PC-3 (cell line): ENCODE results near the gene GLB1L2. TPM values are rescaled to one million over a fixed set of nuclear protein-coding genes. Genes with fewer than 3 reads are reported as not detected.

ENCODE experiments used
- ATAC-seq: fragments of 200-7000 bp; cut with Tn5 transposase; 2 replicates; pipeline ENCODE4 v1.9.1; 2020; ENCODE audit warnings: mild to moderate bottlenecking, moderate library complexity
- BruUV-seq: library from RNA; stranded (reverse); fragments of 400-500 nt; replicated peaks from 2 replicates; lab custom pipeline; 2021; lab: Mats Ljungman, UMichigan
- CTCF ChIA-PET: fragments of 300-600 bp; sonication (Branson Sonifier 250); formaldehyde crosslinking; loops from one replicate; lab custom pipeline; 2022; ENCODE audit warnings: antibody characterized with exemption; lab: Charles Lee
- POLR2A ChIA-PET: fragments of 300-600 bp; sonication (Branson Sonifier 250); formaldehyde crosslinking; loops from one replicate; lab custom pipeline; 2022; ENCODE audit warnings: antibody characterized with exemption; ENCODE audit not compliant: unreplicated experiment; lab: Charles Lee
- DNase-seq: peaks from one replicate; pipeline ENCODE4 v3.0.0-alpha.2; 2015
- H2AFZ ChIP-seq: fragments of 300-600 bp; sonication (generic); 2 replicates; pipeline ENCODE4 v1.6.0; 2016; ENCODE audit warnings: antibody characterized with exemption, low read length
- H3F3A ChIP-seq: fragments of 300-600 bp; sonication (generic); one replicate; pipeline ENCODE4 v1.6.0; 2017; ENCODE audit warnings: antibody characterized with exemption, low read length, control low read depth, mild to moderate bottlenecking; ENCODE audit not compliant: unreplicated experiment
- H3K27ac ChIP-seq: fragments of 300-600 bp; sonication (generic); 2 replicates; pipeline ENCODE4 v1.5.1; 2016; ENCODE audit warnings: mild to moderate bottlenecking, low read length
- H3K27me3 ChIP-seq: fragments of 300-600 bp; sonication (generic); 2 replicates; pipeline ENCODE4 v1.6.1; 2016; ENCODE audit warnings: low read length, mixed read lengths
- H3K36me3 ChIP-seq: fragments of 300-600 bp; sonication (generic); 2 replicates; pipeline ENCODE4 v1.6.1; 2016; ENCODE audit warnings: low read depth, mixed run types, low read length, mixed read lengths
- H3K4me1 ChIP-seq: fragments of 300-600 bp; sonication (generic); 2 replicates; pipeline ENCODE4 v1.5.1; 2016; ENCODE audit warnings: low read length; ENCODE audit not compliant: insufficient read depth
- H3K4me2 ChIP-seq: fragments of 300-600 bp; sonication (generic); 2 replicates; pipeline ENCODE4 v1.6.0; 2016; ENCODE audit warnings: low read length
- H3K4me3 ChIP-seq: fragments of 300-600 bp; sonication (generic); 2 replicates; pipeline ENCODE4 v1.5.1; 2016; ENCODE audit warnings: mild to moderate bottlenecking, low read length, mixed read lengths
- H3K79me2 ChIP-seq: fragments of 300-600 bp; sonication (generic); 2 replicates; pipeline ENCODE4 v1.6.1; 2017; ENCODE audit warnings: low read length, mixed read lengths
- H3K9ac ChIP-seq: fragments of 300-600 bp; sonication (generic); 2 replicates; pipeline ENCODE4 v1.6.0; 2016; ENCODE audit warnings: mild to moderate bottlenecking, low read length
- H3K9me2 ChIP-seq: fragments of 300-600 bp; sonication (generic); replicated peaks from 2 replicates; pipeline ENCODE4 v1.6.1; 2016; ENCODE audit warnings: mixed run types, low read length, mixed read lengths
- H3K9me3 ChIP-seq: fragments of 300-600 bp; sonication (generic); 2 replicates; pipeline ENCODE4 v1.6.1; 2016; ENCODE audit warnings: low read length, mixed read lengths
- H4K20me1 ChIP-seq: fragments of 300-600 bp; sonication (generic); 2 replicates; pipeline ENCODE4 v1.6.1; 2016; ENCODE audit warnings: low read length, mixed read lengths
- CTCF ChIP-seq: fragments of 300-600 bp; sonication (generic); conservative IDR thresholded peaks from 2 replicates; pipeline ENCODE4 v1.5.1; 2017; ENCODE audit warnings: antibody characterized with exemption, low read depth, mild to moderate bottlenecking, low read length
- EZH2 ChIP-seq: fragments of 300-600 bp; sonication (generic); IDR thresholded peaks from one replicate; pipeline ENCODE4 v1.6.1; 2017; ENCODE audit warnings: antibody characterized with exemption, mild to moderate bottlenecking, low read length; ENCODE audit not compliant: unreplicated experiment
- EZH2phosphoT487 ChIP-seq: fragments of 300-600 bp; sonication (generic); IDR thresholded peaks from 2 replicates; pipeline ENCODE4 v1.6.1; 2018; ENCODE audit warnings: mild to moderate bottlenecking, antibody characterized with exemption, low read length, borderline replicate concordance
- intact Hi-C: fragments of 100-400 bp; cut with micrococcal nuclease; formaldehyde crosslinking; loops from 2 replicates; pipeline ENCODE4 v1.9.0; 2023
- total RNA-seq: library from RNA; depleted of rRNA; stranded (reverse); fragments of >200 nt; gene quantifications from 2 replicates; pipeline ENCODE4 v1.2.3, GENCODE V29; 2014

GLB1L2 gene
- total RNA-seq, 1 experiment from 2014 or later, result 0.62 TPM

DNA sequence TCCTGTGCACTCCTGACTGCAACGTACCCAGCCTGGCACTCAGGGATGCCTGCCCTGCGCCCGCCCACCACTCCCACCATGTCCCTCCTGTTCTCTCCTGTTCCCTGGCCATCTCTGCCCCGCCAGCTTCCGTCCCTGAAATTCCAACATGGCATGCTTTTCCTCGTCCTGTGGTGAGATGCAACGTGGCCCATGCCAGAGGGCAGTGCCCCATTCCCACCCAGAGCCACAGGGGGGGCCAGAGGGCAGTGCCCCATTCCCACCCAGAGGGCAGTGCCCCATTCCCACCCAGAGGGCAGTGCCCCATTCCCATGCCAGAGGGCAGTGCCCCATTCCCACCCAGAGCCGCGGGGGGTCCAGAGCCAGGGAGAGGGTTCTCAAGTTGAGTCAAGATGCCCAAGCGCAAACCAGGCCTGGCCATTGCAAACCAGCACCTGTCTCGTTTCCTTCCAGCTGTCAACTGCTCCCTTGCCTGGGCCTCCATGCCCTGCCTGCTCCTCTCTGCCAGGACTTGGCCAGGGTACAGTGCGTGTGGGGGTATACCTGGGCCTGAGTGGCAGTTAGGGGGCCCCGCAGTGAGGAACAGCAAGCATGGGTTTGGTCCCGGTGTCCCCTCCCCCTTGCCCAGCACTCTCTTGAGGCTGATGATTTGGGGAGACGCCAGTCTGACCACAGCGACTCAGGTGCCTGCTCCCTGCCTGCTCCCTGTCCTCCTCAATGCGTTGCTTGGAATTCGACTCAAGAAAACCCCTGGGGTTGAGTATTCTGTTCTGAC lies 65.7 kb downstream of the GLB1L2 start:
- H3K79me2 ChIP-seq, result no peaks in the 10 kb centered on the region
- H3K9me3 ChIP-seq, result 0 out of 2 replicates have a peak, but pooled peaks cover 4% of the 10 kb centered on the region
- intact Hi-C loops, result no loop called here
- no peak overlapping the region for H3K27ac ChIP-seq
- no peak overlapping the region for H3K4me3 ChIP-seq
- ChIA-PET POLR2A (no interaction called here), CTCF (no interaction called here)
- no peaks in the 10 kb centered on the region for H4K20me1 ChIP-seq
- no peaks in the 10 kb centered on the region for H3F3A ChIP-seq
- TF ChIP-seq EZH2phosphoT487, result no peak
- no peak for TF ChIP-seq EZH2
- TF ChIP-seq CTCF, result no peak
- H3K36me3 ChIP-seq, result no peaks in the 10 kb centered on the region
- no peaks in the 10 kb centered on the region for H3K4me1 ChIP-seq
- no peak for DNase-seq
- peaks cover 24% of the 10 kb centered on the region; the same call in 1 of the 2 replicates for H3K27me3 ChIP-seq
- no peak overlapping the region for H3K4me2 ChIP-seq
- H2AFZ ChIP-seq, result no peak overlapping the region
- no peak overlapping the region for H3K9ac ChIP-seq
- ATAC-seq, result no peak
- no peaks in the 10 kb centered on the region for H3K9me2 ChIP-seq
- no TSS peak for BruUV-seq

DNA sequence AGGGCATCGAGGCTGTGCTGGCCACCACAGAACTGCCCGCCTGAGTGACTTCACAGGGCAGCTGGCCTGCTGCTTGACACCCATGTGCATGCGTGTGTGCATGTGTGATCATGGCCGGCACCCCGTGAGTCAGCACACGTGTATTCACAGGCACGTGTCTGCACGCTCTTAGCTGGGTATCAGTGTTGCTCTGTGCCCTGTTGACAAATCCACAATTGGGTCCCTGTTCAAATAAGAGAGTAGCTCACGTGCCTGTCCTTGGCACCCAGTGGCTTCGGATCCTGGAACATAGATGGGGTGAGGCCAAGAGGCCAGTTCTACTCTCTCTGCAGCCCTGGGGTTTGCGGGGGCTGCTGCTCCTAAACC lies 66.3 kb downstream of the GLB1L2 start:
- ChIA-PET POLR2A (no interaction called here), CTCF (no interaction called here)
- Histone ChIP-seq H3K79me2 (no peaks in the 10 kb centered on the region), H3K4me1 (no peaks in the 10 kb centered on the region), H2AFZ (no peak overlapping the region), H3K9me3 (0 out of 2 replicates have a peak, but pooled peaks cover 4% of the 10 kb centered on the region), H3K4me3 (no peak overlapping the region), H3K27me3 (peaks cover 18% of the 10 kb centered on the region; the same call in 1 of the 2 replicates), H3K36me3 (no peaks in the 10 kb centered on the region), H3K9ac (no peak overlapping the region), H3F3A (no peaks in the 10 kb centered on the region), H3K27ac (no peak overlapping the region), H3K4me2 (no peak overlapping the region), H4K20me1 (no peaks in the 10 kb centered on the region), H3K9me2 (no peaks in the 10 kb centered on the region)
- ATAC-seq (no peak), DNase-seq (no peak)
- intact Hi-C loops, result no loop called here
- TF ChIP-seq EZH2 (no peak), EZH2phosphoT487 (no peak), CTCF (no peak)
- no TSS peak for BruUV-seq
